Uterus (tissue), 4 donors: ENCODE data around the gene GJB4. TPM values are rescaled to one million over a fixed set of nuclear protein-coding genes. Genes with fewer than 3 reads are reported as not detected.

ENCODE experiments used
- DNase-seq, 2 donors: peaks; one replicate each; pipeline ENCODE4 v3.0.0-alpha.2; 2019 to 2020
- H3K27ac ChIP-seq, 2 donors: fragments of 200-600 bp; sonication (generic); 1 replicate in 1 of 2; 2 replicates in 1 of 2; pipeline ENCODE4 v1.5.1; 2016 to 2018
- H3K27me3 ChIP-seq, 2 donors: fragments of 200-600 bp; sonication (generic); one replicate each; pipeline ENCODE4 v1.5.1; 2018 to 2019; ENCODE audit warnings: control low read depth in 1 of 2
- H3K36me3 ChIP-seq, 2 donors: fragments of 200-600 bp; sonication (generic); one replicate each; pipeline ENCODE4 v1.5.1; 2019; ENCODE audit warnings: control low read depth in 1 of 2
- H3K4me1 ChIP-seq, 2 donors: fragments of 200-600 bp; sonication (generic); one replicate each; pipeline ENCODE4 v1.5.1; 2018 to 2019; ENCODE audit warnings: control low read depth in 1 of 2
- H3K4me3 ChIP-seq, 2 donors: fragments of 200-600 bp; sonication (generic); 1 replicate in 1 of 2; 2 replicates in 1 of 2; pipeline ENCODE4 v1.5.1; 2018 to 2019; ENCODE audit warnings: mild to moderate bottlenecking in 1 of 2
- H3K9me3 ChIP-seq, 2 donors: fragments of 200-600 bp; sonication (generic); one replicate each; pipeline ENCODE4 v1.5.1; 2019; ENCODE audit warnings: control low read depth in 1 of 2
- CTCF ChIP-seq, 4 experiments: fragments of 200-600 bp in 2 of 4; fragments of 450-650 bp in 2 of 4; sonication (generic) in 2 of 4; IDR thresholded peaks; one replicate each; pipeline ENCODE4 v1.5.1; 2016 to 2019; ENCODE audit warnings: antibody characterized with exemption in 4 of 4, mild to moderate bottlenecking in 2 of 4, moderate library complexity in 1 of 4
- POLR2A ChIP-seq, 2 donors: fragments of 450-650 bp; IDR thresholded peaks; one replicate each; pipeline ENCODE4 v1.6.1; 2016; ENCODE audit warnings: antibody characterized with exemption in 2 of 2, mild to moderate bottlenecking in 1 of 2, moderate library complexity in 1 of 2
- intact Hi-C: fragments of 100-400 bp; cut with DNase I; formaldehyde crosslinking; loops from one replicate; pipeline ENCODE4 v1.15.1; 2023; ENCODE audit warnings: low total_unique reads
- total RNA-seq, 4 donors: library from RNA; depleted of rRNA in 3 of 4; stranded (reverse); fragments of >200 nt in 3 of 4; gene quantifications; one replicate each; pipeline versions ENCODE4 v1.1.0 to v1.2.4, GENCODE V29; 2014 to 2023
- donor health status: DM: yes; HTN: yes; CAD: no.

Gene GJB4
- total RNA-seq, 4 donors from 2014 or later: not detected

- Histone ChIP-seq H3K4me1 (no peaks in the 10 kb centered on the region), H3K27ac (no peak overlapping the region), H3K4me3 (no peak overlapping the region), H3K36me3 (no peaks in the 10 kb centered on the region), H3K27me3 (no peaks in the 10 kb centered on the region), H3K9me3 (no peaks in the 10 kb centered on the region)
- intact Hi-C loops: no loop called here
- TF ChIP-seq POLR2A (IDR thresholded peaks at IDR 0.05) (no peak), CTCF (IDR thresholded peaks at IDR 0.05) (no peak)
- DNase-seq: no peak
Observed at GRCh38 chr1:34761776-34762307, 2.3 kb downstream of the GJB4 start.

DNA sequence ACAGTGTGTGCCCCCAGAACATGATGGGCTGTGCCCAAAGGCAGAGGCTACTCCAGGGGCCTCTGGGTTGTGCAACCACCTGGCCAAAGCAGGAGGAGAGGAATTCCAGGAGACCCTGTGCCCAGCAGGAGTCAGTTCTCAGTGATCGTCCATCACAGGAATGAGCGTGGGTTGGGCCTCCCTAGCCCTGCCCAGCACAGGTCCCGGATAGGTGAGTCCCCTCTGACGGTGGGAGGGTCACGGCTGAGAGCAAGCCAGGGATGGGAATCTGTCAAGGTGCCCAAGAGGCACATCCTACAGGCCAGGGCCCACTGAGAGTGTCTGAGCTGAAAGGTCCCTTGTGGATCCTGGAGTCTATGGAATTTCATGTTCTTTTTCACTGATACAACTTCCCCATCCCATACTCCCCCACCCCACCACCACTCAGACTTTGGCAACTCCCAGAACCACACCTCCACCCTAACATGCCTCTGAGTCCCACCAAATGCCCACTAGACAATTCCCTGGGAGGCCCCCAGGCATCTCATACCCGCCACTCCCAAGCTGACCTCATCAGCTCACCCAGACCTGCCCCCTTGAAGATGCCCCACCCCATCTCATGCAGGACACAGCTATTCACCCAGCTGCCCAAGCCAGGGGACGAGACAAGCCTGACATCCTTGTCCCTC, 3.1 kb downstream of the GJB4 start:
- Histone ChIP-seq H3K9me3 (no peaks in the 10 kb centered on the region), H3K4me1 (no peaks in the 10 kb centered on the region), H3K27ac (no peak overlapping the region), H3K4me3 (no peak overlapping the region), H3K27me3 (no peaks in the 10 kb centered on the region), H3K36me3 (no peaks in the 10 kb centered on the region)
- intact Hi-C loops: no loop called here
- DNase-seq: no peak
- no peak for TF ChIP-seq CTCF (IDR thresholded peaks at IDR 0.05)
- TF ChIP-seq POLR2A (IDR thresholded peaks at IDR 0.05): no peak

GRCh38 chr1:34763142-34763781, 3.7 kb downstream of the GJB4 start:
- Histone ChIP-seq H3K9me3 (no peaks in the 10 kb centered on the region), H3K27me3 (no peaks in the 10 kb centered on the region), H3K36me3 (no peaks in the 10 kb centered on the region), H3K4me1 (no peaks in the 10 kb centered on the region), H3K27ac (no peak overlapping the region), H3K4me3 (no peak overlapping the region)
- TF ChIP-seq POLR2A (IDR thresholded peaks at IDR 0.05) (no peak), CTCF (IDR thresholded peaks at IDR 0.05) (no peak)
- intact Hi-C loops: no loop called here
- no peak for DNase-seq

DNA sequence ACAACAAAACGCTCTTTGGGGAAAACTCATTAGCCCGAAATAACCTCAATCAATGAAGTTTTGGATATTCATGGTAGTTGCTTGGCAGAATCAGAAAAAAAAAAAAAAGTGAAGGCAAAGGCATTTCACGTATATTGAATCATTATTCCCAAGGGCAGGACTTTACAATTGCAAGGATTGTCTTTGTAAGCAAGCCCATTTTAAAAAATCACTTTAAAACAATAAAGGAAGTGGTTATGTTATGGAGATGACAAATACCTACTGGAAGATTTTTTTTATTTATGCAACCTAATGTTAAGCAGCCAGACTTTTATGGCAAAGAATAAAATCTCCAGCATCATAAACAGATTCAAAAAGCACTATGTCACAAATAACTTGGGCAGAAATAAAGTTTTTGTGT, 9.3 kb downstream of the GJB4 start:
- Histone ChIP-seq H3K4me1 (no peaks in the 10 kb centered on the region), H3K27me3 (no peaks in the 10 kb centered on the region), H3K9me3 (no peaks in the 10 kb centered on the region), H3K36me3 (no peaks in the 10 kb centered on the region), H3K4me3 (no peak overlapping the region), H3K27ac (no peak overlapping the region)
- TF ChIP-seq CTCF (IDR thresholded peaks at IDR 0.05): no peak
- TF ChIP-seq POLR2A (IDR thresholded peaks at IDR 0.05): no peak
- DNase-seq: no peak
- intact Hi-C loops: no loop called here

DNA sequence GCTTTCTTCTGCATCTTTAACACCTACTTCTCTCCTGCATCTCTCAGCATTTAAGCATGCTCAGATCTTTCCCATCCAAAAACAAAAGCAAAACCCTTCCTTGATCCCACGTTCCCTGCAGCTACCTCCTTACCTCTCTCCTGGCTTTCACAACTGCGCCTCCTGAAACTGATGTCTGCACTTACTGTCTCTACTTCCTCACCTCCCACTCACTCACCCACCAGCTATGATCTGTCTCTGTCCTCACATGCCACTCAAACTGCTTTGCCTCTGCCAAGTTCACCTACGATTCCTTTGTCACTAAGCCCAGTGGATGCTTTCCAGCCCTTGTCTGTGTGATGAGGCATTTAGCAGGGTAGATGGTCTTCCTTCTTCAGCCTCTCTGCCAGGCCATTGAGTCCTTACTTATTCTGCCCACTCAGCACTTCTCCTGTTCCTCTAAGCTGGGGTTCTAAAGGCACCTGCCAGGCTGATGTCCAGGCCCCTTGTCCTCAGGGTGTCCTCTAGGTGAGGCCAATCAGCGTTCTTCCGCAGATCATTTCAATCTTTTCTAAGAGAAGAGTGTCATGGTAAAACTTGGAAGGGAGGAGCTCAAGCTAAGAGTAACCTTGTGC, 11.5 kb downstream of the GJB4 start:
- Histone ChIP-seq H3K9me3 (no peaks in the 10 kb centered on the region), H3K27ac (no peak overlapping the region), H3K27me3 (no peaks in the 10 kb centered on the region), H3K4me1 (no peaks in the 10 kb centered on the region), H3K36me3 (no peaks in the 10 kb centered on the region), H3K4me3 (no peak overlapping the region)
- intact Hi-C loops: no loop called here
- TF ChIP-seq POLR2A (IDR thresholded peaks at IDR 0.05) (no peak), CTCF (IDR thresholded peaks at IDR 0.05) (no peak)
- DNase-seq: no peak
